Omental fat pad (tissue), 4 donors: Measurements from ENCODE around the gene IRX3. TPM values are rescaled to one million over a fixed set of nuclear protein-coding genes. Genes with fewer than 3 reads are reported as not detected.

Experiments
- ATAC-seq: fragments of 150-250 bp; one replicate; pipeline ENCODE4 v1.9.1; 2016; ENCODE audit warnings: mild to moderate bottlenecking, moderate library complexity; ENCODE audit not compliant: low FRiP score
- DNase-seq: peaks from one replicate; pipeline ENCODE4 v3.0.0-alpha.2; 2019; ENCODE audit warnings: low spot score
- CTCF ChIP-seq, 3 donors: fragments of 450-650 bp; IDR thresholded peaks; one replicate each; pipeline ENCODE4 v1.5.1; 2016 to 2017; ENCODE audit warnings: antibody characterized with exemption in 3 of 3, mild to moderate bottlenecking in 3 of 3, moderate library complexity in 2 of 3
- total RNA-seq, 4 donors: library from RNA; depleted of rRNA; stranded (reverse); fragments of >200 nt; gene quantifications; one replicate each; pipeline ENCODE4 v1.1.0, GENCODE V29; 2016

Gene IRX3
- total RNA-seq, 4 donors from 2014 or later, result 0.37 to 8.2 (median 0.68) TPM

GRCh38 chr16:54325616-54326265 lies 39.2 kb upstream of the IRX3 start:
- DNase-seq (no peak), ATAC-seq (no peak)
- TF ChIP-seq CTCF (IDR thresholded peaks at IDR 0.05), result no peak

GRCh38 chr16:54324716-54325115 lies 38.1 kb upstream of the IRX3 start:
- no peak for ATAC-seq

GRCh38 chr16:54320697-54321340 lies 34.2 kb upstream of the IRX3 start:
- no peak for DNase-seq
- no peak for TF ChIP-seq CTCF (IDR thresholded peaks at IDR 0.05)
- ATAC-seq, result no peak

More at GRCh38 chr16:54324716-54325115, 38.1 kb upstream of the IRX3 start:
- TF ChIP-seq CTCF (IDR thresholded peaks at IDR 0.05), result no peak
- DNase-seq, result no peak

GRCh38 chr16:54318941-54319340 lies 32.4 kb upstream of the IRX3 start:
- ATAC-seq (no peak), DNase-seq (no peak)
- TF ChIP-seq CTCF (IDR thresholded peaks at IDR 0.05), result no peak

GRCh38 chr16:54317101-54317611 lies 30.6 kb upstream of the IRX3 start:
- no peak for ATAC-seq
- TF ChIP-seq CTCF (IDR thresholded peaks at IDR 0.05), result no peak
- DNase-seq, result no peak

GRCh38 chr16:54316095-54316889 lies 29.7 kb upstream of the IRX3 start:
- no peak for ATAC-seq
- DNase-seq, result no peak
- TF ChIP-seq CTCF (IDR thresholded peaks at IDR 0.05), result no peak
